GM06990 (cell line): ENCODE measurements around the gene ANKDD1A.
A peak's percentile ranks its signal among the peaks of the same experiment; 100 is the strongest.

Experiments used
- DNase-seq: peaks from one replicate; pipeline ENCODE4 v3.0.0-alpha.2; 2011; ENCODE audit not compliant: insufficient read length; ENCODE audit errors: extremely low read depth
- H3K27me3 ChIP-seq: replicated peaks from 2 replicates; pipeline ENCODE4 v1.6.0; 2011; ENCODE audit warnings: low read length; ENCODE audit not compliant: control insufficient read depth, insufficient read depth
- H3K36me3 ChIP-seq: 2 replicates; pipeline ENCODE4 v1.5.1; 2011; ENCODE audit warnings: low read length; ENCODE audit not compliant: control insufficient read depth, insufficient read depth
- H3K4me3 ChIP-seq: replicated peaks from 2 replicates; pipeline ENCODE4 v1.5.1; 2011; ENCODE audit warnings: low read depth, mild to moderate bottlenecking, control low read depth, low read length
- CTCF ChIP-seq: IDR thresholded peaks from 2 replicates; pipeline ENCODE4 v1.5.1; 2011; ENCODE audit warnings: low read length, control low read depth, mild to moderate bottlenecking, inconsistent platforms; ENCODE audit not compliant: insufficient read depth, poor library complexity, severe bottlenecking

The ANKDD1A gene

GRCh38 chr15:64925335-64926330, 13.9 kb downstream of the ANKDD1A start:
- H3K36me3 ChIP-seq, result no peaks in the 10 kb centered on the region
- H3K4me3 ChIP-seq, result no peak overlapping the region
- no peak for TF ChIP-seq CTCF
- no peak for DNase-seq
- H3K27me3 ChIP-seq, result no peaks in the 10 kb centered on the region

- no peaks in the 10 kb centered on the region for H3K27me3 ChIP-seq
- H3K4me3 ChIP-seq, result no peak overlapping the region
- DNase-seq, result no peak
- no peaks in the 10 kb centered on the region for H3K36me3 ChIP-seq
- TF ChIP-seq CTCF, result no peak
Observed at GRCh38 chr15:64926661-64927060, 15.0 kb downstream of the ANKDD1A start.

DNA sequence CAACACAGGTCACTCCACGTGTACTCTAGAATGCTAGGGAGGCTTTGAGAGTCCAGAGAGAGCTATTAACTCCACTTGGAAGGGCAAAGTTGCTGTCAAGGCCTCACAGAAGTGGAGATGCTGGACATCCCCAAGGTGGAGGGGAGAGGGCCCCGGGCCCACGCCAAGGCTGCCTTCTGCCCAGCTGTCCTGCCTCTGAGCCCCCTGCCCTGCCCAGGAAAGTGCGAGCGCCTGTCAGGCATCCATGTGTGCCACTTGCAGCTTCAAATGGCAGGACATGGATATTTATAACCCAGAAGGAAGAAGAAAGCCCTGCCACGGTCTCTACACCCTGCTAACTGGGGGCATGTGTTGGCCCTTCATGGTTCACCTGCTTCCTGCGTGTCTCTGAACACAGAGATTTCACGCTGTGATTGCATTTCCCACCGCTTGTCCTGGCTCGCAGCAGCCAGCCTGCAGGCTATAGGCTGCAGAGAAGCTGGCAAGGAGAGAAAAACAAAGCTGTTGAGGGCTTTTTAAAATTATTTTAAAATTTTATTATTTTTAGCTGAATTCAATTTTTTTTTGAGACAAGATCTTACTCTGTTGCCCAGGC, 17.0 kb downstream of the ANKDD1A start:
- no peak for TF ChIP-seq CTCF
- no peak for DNase-seq
- Histone ChIP-seq H3K27me3 (no peaks in the 10 kb centered on the region), H3K36me3 (no peaks in the 10 kb centered on the region; the same call in 1 of the 2 replicates), H3K4me3 (no peak overlapping the region)

DNA sequence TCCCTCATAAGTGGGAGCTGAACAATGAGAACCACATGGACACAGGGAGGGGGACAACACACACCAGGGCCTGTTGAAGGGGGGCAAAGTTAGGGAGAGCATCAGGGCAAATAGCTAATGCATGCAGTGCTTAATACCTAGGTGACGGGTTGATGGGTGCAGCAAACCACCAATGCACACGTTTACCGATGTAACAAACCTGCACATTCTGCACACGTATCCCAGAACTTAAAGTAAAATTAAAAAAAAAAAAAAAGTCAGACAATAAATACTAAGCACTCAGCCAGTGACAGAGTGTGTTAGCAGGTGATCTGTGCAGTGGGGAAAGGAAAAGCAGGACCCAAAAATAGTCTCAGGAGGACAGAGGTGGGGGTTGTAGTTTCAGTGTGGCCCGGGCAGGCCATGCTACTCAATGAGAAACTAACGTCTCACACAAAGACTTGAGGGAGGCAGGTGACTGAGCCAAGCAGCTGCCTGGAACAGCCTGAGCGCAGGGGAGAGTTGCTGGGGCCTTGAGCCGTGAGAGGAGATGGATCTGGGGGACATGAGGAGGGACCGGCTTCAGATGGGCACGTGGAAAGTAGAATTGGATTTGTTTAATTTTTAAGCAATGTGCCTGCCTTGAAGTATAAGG, 18.4 kb downstream of the ANKDD1A start:
- no peak for TF ChIP-seq CTCF
- Histone ChIP-seq H3K36me3 (no peaks in the 10 kb centered on the region; the same call in 1 of the 2 replicates), H3K27me3 (no peaks in the 10 kb centered on the region), H3K4me3 (peak overlapping the region; percentile 1)
- DNase-seq, result no peak

DNA sequence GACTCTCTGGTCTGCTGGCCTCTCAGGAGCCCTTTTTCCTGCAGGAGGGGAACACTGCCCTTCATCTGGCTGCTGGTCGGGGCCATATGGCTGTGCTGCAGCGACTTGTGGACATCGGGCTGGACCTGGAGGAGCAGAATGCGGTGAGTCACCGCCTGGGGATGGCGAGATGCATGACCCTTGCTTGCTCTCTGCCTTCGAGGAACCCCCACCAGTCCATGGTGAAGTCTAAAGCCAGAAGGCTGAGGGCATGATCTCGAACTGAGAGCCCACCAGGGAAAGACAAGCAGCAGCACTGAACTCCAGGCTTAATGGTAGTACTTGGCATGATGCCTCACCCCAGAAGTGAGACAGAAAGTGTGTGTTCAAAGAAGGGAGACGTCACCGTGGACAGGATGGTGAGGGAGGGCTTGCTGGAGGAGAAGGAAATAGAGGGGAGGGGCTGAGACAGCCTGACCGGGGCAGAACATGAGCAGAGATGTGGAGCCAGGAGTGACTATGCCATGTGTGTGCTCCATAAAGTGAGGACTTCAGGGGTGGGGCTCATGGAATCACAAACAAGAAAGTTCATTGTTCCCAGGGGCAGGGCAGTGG, 19.2 kb downstream of the ANKDD1A start:
- H3K4me3 ChIP-seq, result peak overlapping the region; percentile 26
- TF ChIP-seq CTCF, result no peak
- H3K27me3 ChIP-seq, result no peaks in the 10 kb centered on the region
- H3K36me3 ChIP-seq, result no peaks in the 10 kb centered on the region; the same call in 1 of the 2 replicates
- DNase-seq, result no peak
